ENCODE measurements around the gene NDUFV1.

Gene NDUFV1

GRCh38 chr11:67640758-67641337, 34.1 kb downstream of the NDUFV1 start:
- no peak overlapping the region for H3K4me3 Mint-ChIP-seq
- no peaks in the 10 kb centered on the region for H3K9me3 Mint-ChIP-seq
- H3K4me1 Mint-ChIP-seq = no peaks in the 10 kb centered on the region
- H3K36me3 Mint-ChIP-seq (ENCODE audit: low read depth) = no peaks in the 10 kb centered on the region
- no peak overlapping the region for H3K27ac Mint-ChIP-seq
- no peak for TF ChIP-seq CTCF (IDR thresholded peaks at IDR 0.05; ENCODE audit: unreplicated experiment in 3 of 3)
- H3K27me3 Mint-ChIP-seq (ENCODE audit: low read depth) = peaks cover 6% of the 10 kb centered on the region

DNA sequence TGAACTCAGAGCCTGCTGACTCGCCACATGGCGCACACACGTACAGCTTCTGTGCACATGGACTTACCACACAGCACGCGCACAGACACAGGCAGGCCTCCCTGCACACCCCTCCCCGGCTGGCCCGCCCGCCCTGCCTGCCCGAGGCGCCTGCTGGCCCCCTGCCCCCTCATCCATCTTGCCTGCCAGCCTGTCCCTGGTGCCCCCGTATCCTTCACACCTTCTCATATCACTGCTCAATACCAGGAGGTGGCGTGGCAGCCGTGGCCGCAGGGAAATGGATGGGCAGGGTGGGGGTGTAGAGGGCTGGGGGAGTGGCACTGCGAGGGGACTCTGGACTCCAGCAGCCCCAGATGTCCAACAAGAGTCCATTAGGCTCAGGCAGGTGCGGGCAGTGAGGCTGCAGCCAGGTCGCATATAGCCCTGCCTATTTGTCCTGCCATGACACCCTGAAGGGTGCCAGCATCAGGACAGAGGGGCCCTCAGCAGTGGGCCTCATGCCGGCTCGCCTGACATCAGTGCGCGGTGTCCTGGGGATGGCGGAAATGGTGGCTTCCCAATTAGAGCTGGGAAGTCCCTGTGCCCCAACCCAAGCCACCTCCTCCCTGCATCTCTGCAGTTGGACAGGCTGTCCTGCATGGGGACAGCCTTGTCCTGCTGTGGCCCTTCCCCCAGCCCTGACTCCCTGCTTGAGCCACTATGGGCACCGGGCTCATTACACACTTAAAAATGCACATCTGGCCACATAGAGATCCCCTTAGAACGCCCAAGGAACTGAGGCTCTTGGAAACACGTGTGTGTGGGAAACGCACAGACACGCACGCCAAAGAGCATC, 34.8 kb downstream of the NDUFV1 start:
- no peaks in the 10 kb centered on the region for H3K36me3 Mint-ChIP-seq (ENCODE audit: low read depth)
- no peak overlapping the region for H3K27ac Mint-ChIP-seq
- peaks cover 11% of the 10 kb centered on the region for H3K27me3 Mint-ChIP-seq (ENCODE audit: low read depth)
- H3K4me3 Mint-ChIP-seq = no peak overlapping the region
- no peaks in the 10 kb centered on the region for H3K4me1 Mint-ChIP-seq
- no peaks in the 10 kb centered on the region for H3K9me3 Mint-ChIP-seq
- TF ChIP-seq CTCF (IDR thresholded peaks at IDR 0.05; ENCODE audit: unreplicated experiment in 3 of 3) = no peak

DNA sequence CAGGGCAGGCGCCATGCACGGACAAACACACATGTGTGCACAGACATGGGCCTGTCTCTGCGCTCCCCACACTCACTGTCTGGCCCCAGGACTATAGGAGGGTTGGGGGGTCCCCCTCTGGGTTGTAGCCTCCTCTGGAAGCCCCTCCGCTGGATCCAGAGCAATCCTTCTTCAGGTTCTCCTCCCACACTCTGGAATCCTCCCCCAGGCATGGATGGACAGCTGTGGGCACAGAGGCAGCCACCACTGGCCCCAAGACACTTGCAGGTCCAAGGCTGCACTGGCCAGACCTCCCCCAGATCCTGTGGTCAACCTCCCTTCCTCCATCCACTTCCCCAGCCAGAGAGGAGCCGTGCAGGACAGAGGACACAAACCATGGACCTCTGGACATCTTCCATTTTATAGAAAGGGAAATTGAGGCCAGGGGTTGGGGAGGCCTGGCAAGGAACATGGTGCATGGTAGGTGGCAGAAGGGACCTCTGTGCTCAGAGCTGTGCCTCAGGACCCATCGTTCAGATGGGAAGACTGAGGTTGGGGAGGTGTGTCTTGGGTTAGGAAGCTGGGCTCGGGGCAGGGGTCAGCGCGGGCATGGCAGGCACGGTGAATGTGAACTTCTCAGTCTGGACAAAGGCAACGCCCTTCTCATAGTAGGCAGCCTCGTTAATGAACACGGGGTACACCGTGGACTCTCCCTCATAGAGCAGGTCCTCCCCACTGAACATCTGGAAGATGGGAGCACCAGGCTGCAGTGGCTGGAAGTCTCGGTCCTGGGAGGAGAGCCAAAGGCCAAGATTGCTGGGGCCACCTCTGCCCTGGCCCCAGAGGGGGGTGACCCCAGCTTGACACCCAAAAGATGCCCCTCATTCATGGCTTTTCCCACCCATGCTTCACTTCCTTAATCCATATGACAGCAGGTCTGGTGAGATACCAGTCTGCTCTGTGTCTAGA, 35.7 kb downstream of the NDUFV1 start:
- Mint-ChIP-seq H3K27me3 (ENCODE audit: low read depth) (peaks cover 11% of the 10 kb centered on the region), H3K27ac (no peak overlapping the region), H3K4me3 (no peak overlapping the region), H3K9me3 (no peaks in the 10 kb centered on the region), H3K36me3 (ENCODE audit: low read depth) (no peaks in the 10 kb centered on the region), H3K4me1 (no peaks in the 10 kb centered on the region)
- TF ChIP-seq CTCF (IDR thresholded peaks at IDR 0.05; ENCODE audit: unreplicated experiment in 3 of 3) = no peak

GRCh38 chr11:67644042-67644441, 37.3 kb downstream of the NDUFV1 start:
- H3K27ac Mint-ChIP-seq = no peak overlapping the region
- peaks cover 11% of the 10 kb centered on the region for H3K27me3 Mint-ChIP-seq (ENCODE audit: low read depth)
- no peaks in the 10 kb centered on the region for H3K36me3 Mint-ChIP-seq (ENCODE audit: low read depth)
- no peaks in the 10 kb centered on the region for H3K4me1 Mint-ChIP-seq
- TF ChIP-seq CTCF (IDR thresholded peaks at IDR 0.05; ENCODE audit: unreplicated experiment in 3 of 3) = no peak
- no peak overlapping the region for H3K4me3 Mint-ChIP-seq
- H3K9me3 Mint-ChIP-seq = no peaks in the 10 kb centered on the region

DNA sequence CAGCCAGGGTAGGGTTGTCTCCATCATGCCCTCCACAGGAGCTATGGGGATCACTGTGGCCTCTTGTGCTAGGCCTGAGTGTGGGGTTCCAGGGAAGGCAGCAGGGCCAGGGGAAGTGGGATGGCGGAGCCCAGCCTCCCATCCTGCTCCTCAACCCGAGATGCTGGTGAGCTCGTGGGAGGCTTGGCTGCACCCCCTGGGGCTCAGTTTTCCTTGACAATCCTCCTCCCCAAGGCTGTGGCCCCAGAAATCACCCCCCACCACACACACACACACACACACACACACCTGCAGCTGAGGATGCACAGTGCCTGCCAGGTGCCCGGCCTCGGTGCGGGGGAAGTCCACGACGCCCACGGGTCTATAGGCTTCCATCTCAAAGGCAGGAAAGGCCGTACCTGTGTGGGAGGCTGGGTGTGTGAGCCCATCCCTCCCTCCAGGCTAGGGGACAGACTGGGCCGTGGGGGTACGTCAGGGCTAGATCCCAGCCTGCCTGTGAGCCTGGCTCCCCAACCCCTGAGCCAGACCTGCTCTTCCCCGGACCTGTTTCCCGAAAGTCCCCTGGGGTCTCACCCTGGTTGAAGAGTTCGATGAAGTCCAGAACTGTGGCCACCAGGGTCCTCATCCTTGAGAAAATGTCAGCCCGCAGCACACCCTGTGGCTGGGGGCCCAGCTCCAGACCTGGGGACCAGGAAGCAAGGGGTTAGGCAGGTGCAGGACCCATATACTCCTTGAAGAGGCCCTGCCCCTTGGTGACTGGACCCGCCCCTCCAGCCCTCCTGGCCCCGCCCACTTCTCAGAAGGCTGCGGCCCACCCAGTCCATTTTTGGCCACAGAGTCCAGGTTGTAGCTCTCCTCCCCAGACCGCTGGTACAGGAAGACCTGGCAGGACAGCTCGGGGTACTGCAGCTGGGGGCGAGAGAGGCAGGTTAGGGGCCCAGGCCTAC, 38.0 kb downstream of the NDUFV1 start:
- H3K4me3 Mint-ChIP-seq = no peak overlapping the region
- H3K27ac Mint-ChIP-seq = no peak overlapping the region
- H3K4me1 Mint-ChIP-seq = no peaks in the 10 kb centered on the region
- peaks cover 11% of the 10 kb centered on the region for H3K27me3 Mint-ChIP-seq (ENCODE audit: low read depth)
- no peak for TF ChIP-seq CTCF (IDR thresholded peaks at IDR 0.05; ENCODE audit: unreplicated experiment in 3 of 3)
- no peaks in the 10 kb centered on the region for H3K9me3 Mint-ChIP-seq
- no peaks in the 10 kb centered on the region for H3K36me3 Mint-ChIP-seq (ENCODE audit: low read depth)

All from nephron (organoid).